Measurements from ENCODE around the gene C15orf62. TPM values are rescaled to one million over a fixed set of nuclear protein-coding genes. Genes with fewer than 3 reads are reported as not detected.

Gene C15orf62
- total and polyA plus RNA-seq, 2 experiments from 2014 or later: 0.28 TPM; not detected in 1

- in situ Hi-C loops (cut with MboI): no loop called here
- no peaks in the 10 kb centered on the region for H3K27me3 ChIP-seq (replicated peaks; ENCODE audit: insufficient read depth)
- peak within 1 kb of the TSS; percentile 65 for H3K27ac ChIP-seq
- WGBS, 2 experiments (ENCODE audit: low coverage in 1 of 2, low lambda C conversion rate in 2 of 2, missing lambda C conversion rate in 2 of 2): 1% methylated on average over 61 to 62 of the region's 64 CpGs
- H3K9me3 ChIP-seq (ENCODE audit: low read depth): no peaks in the 10 kb centered on the region
- H2AFZ ChIP-seq: peak within 1 kb of the TSS; percentile 100
- H4K20me1 ChIP-seq (ENCODE audit: insufficient read depth): no peaks in the 10 kb centered on the region
- no peaks in the 10 kb centered on the region for H3K36me3 ChIP-seq (ENCODE audit: low read depth)
- H3K4me2 ChIP-seq (ENCODE audit: unreplicated experiment): peak within 1 kb of the TSS; percentile 100
- no peaks in the 10 kb centered on the region for H3F3A ChIP-seq (ENCODE audit: insufficient read depth)
- H3K4me1 ChIP-seq (ENCODE audit: insufficient read depth): peaks cover 5% of the 10 kb centered on the region
- DNase-seq: peak; percentile 100
- TF ChIP-seq EZH2 (IDR thresholded peaks at IDR 0.05; ENCODE audit: insufficient read depth, poor library complexity, severe bottlenecking) (no peak), EZH2phosphoT487 (IDR thresholded peaks at IDR 0.05; ENCODE audit: insufficient read depth, low read depth) (no peak)
- H3K79me2 ChIP-seq (ENCODE audit: insufficient read depth): peaks cover 53% of the 10 kb centered on the region
- peak within 1 kb of the TSS; percentile 97 for H3K4me3 ChIP-seq
- no peaks in the 10 kb centered on the region for H3K9me2 ChIP-seq (ENCODE audit: insufficient read depth)
- peak within 1 kb of the TSS; percentile 85 for H3K9ac ChIP-seq
Observed at GRCh38 chr15:40807028-40807887, 37.5 kb downstream of the C15orf62 start, which contains the start of the genes DNAJC17 and ZFYVE19. Gene DNAJC17 (minus strand): TSS chr15:40807473. CDS start chr15:40807446, 27 bp downstream. Gene ZFYVE19 (plus strand): TSS chr15:40807089. CDS start chr15:40807590, 501 bp downstream.

GRCh38 chr15:40807888-40808461, 38.2 kb downstream of the C15orf62 start:
- DNase-seq: no peak
- in situ Hi-C loops (cut with MboI): no loop called here

GRCh38 chr15:40808861-40809450, 39.2 kb downstream of the C15orf62 start:
- in situ Hi-C loops (cut with MboI): no loop called here

More at GRCh38 chr15:40807888-40808461, 38.2 kb downstream of the C15orf62 start:
- peak overlapping the region; percentile 55 for H3K9ac ChIP-seq
- H3F3A ChIP-seq (ENCODE audit: insufficient read depth): no peaks in the 10 kb centered on the region
- H3K27me3 ChIP-seq (replicated peaks; ENCODE audit: insufficient read depth): no peaks in the 10 kb centered on the region
- no peak for TF ChIP-seq EZH2phosphoT487 (IDR thresholded peaks at IDR 0.05; ENCODE audit: insufficient read depth, low read depth)
- TF ChIP-seq EZH2 (IDR thresholded peaks at IDR 0.05; ENCODE audit: insufficient read depth, poor library complexity, severe bottlenecking): no peak
- H3K36me3 ChIP-seq (ENCODE audit: low read depth): no peaks in the 10 kb centered on the region
- no peaks in the 10 kb centered on the region for H3K9me2 ChIP-seq (ENCODE audit: insufficient read depth)
- peak overlapping the region; percentile 100 for H2AFZ ChIP-seq
- peak overlapping the region; percentile 85 for H3K4me2 ChIP-seq (ENCODE audit: unreplicated experiment)
- no peaks in the 10 kb centered on the region for H4K20me1 ChIP-seq (ENCODE audit: insufficient read depth)
- H3K27ac ChIP-seq: no peak overlapping the region
- H3K79me2 ChIP-seq (ENCODE audit: insufficient read depth): peaks cover 46% of the 10 kb centered on the region
- no peaks in the 10 kb centered on the region for H3K9me3 ChIP-seq (ENCODE audit: low read depth)
- 63 to 64% methylated on average over 19 of the region's 19 CpGs for WGBS, 2 experiments (ENCODE audit: low coverage in 1 of 2, low lambda C conversion rate in 2 of 2, missing lambda C conversion rate in 2 of 2)
- peak overlapping the region; percentile 97 for H3K4me3 ChIP-seq
- H3K4me1 ChIP-seq (ENCODE audit: insufficient read depth): peaks cover 5% of the 10 kb centered on the region

GRCh38 chr15:40812721-40813425, 43.1 kb downstream of the C15orf62 start:
- no peaks in the 10 kb centered on the region for H3K9me3 ChIP-seq (ENCODE audit: low read depth)
- no peaks in the 10 kb centered on the region for H3K9me2 ChIP-seq (ENCODE audit: insufficient read depth)
- H3K4me2 ChIP-seq (ENCODE audit: unreplicated experiment): no peak overlapping the region
- H2AFZ ChIP-seq: no peak overlapping the region
- no peaks in the 10 kb centered on the region for H3K4me1 ChIP-seq (ENCODE audit: insufficient read depth)
- H3K4me3 ChIP-seq: no peak overlapping the region
- peaks cover 3% of the 10 kb centered on the region; the same call in 1 of the 2 replicates for H3K79me2 ChIP-seq (ENCODE audit: insufficient read depth)
- no peaks in the 10 kb centered on the region for H3F3A ChIP-seq (ENCODE audit: insufficient read depth)
- no peaks in the 10 kb centered on the region for H3K36me3 ChIP-seq (ENCODE audit: low read depth)
- no peaks in the 10 kb centered on the region for H3K27me3 ChIP-seq (replicated peaks; ENCODE audit: insufficient read depth)
- in situ Hi-C loops (cut with MboI): no loop called here
- no peak overlapping the region for H3K27ac ChIP-seq
- H3K9ac ChIP-seq: no peak overlapping the region
- 89 to 94% methylated on average over 10 to 12 of the region's 12 CpGs for WGBS, 2 experiments (ENCODE audit: low coverage in 1 of 2, low lambda C conversion rate in 2 of 2, missing lambda C conversion rate in 2 of 2)
- no peak for DNase-seq
- TF ChIP-seq EZH2 (IDR thresholded peaks at IDR 0.05; ENCODE audit: insufficient read depth, poor library complexity, severe bottlenecking): no peak
- TF ChIP-seq EZH2phosphoT487 (IDR thresholded peaks at IDR 0.05; ENCODE audit: insufficient read depth, low read depth): no peak
- H4K20me1 ChIP-seq (ENCODE audit: insufficient read depth): no peaks in the 10 kb centered on the region

More at GRCh38 chr15:40808861-40809450, 39.2 kb downstream of the C15orf62 start:
- DNase-seq: no peak
- H2AFZ ChIP-seq: no peak overlapping the region
- H3K4me2 ChIP-seq (ENCODE audit: unreplicated experiment): no peak overlapping the region
- H3K9ac ChIP-seq: no peak overlapping the region
- no peaks in the 10 kb centered on the region for H3F3A ChIP-seq (ENCODE audit: insufficient read depth)
- H3K9me3 ChIP-seq (ENCODE audit: low read depth): no peaks in the 10 kb centered on the region
- H3K9me2 ChIP-seq (ENCODE audit: insufficient read depth): no peaks in the 10 kb centered on the region
- 74 to 77% methylated on average over 8 of the region's 8 CpGs for WGBS, 2 experiments (ENCODE audit: low coverage in 1 of 2, low lambda C conversion rate in 2 of 2, missing lambda C conversion rate in 2 of 2)
- peaks cover 36% of the 10 kb centered on the region for H3K79me2 ChIP-seq (ENCODE audit: insufficient read depth)
- TF ChIP-seq EZH2 (IDR thresholded peaks at IDR 0.05; ENCODE audit: insufficient read depth, poor library complexity, severe bottlenecking) (no peak), EZH2phosphoT487 (IDR thresholded peaks at IDR 0.05; ENCODE audit: insufficient read depth, low read depth) (no peak)
- H3K4me1 ChIP-seq (ENCODE audit: insufficient read depth): peaks cover 5% of the 10 kb centered on the region
- H3K27me3 ChIP-seq (replicated peaks; ENCODE audit: insufficient read depth): no peaks in the 10 kb centered on the region
- H4K20me1 ChIP-seq (ENCODE audit: insufficient read depth): no peaks in the 10 kb centered on the region
- no peaks in the 10 kb centered on the region for H3K36me3 ChIP-seq (ENCODE audit: low read depth)
- H3K27ac ChIP-seq: no peak overlapping the region
- no peak overlapping the region for H3K4me3 ChIP-seq
